ENCODE measurements around the gene CADPS2. TPM values are rescaled to one million over a fixed set of nuclear protein-coding genes. Genes with fewer than 3 reads are reported as not detected.
"Not testable (repeated sequence)": the region's sequence is repeated elsewhere in the genome, so short reads cannot be mapped to it uniquely, and the experiment has no call there.

The CADPS2 gene
- total and polyA plus RNA-seq, 4 donors = 5.9 to 23.8 (median 11.0) TPM

GRCh38 chr7:122643250-122643649 is 243.0 kb downstream of the CADPS2 start:
- intact Hi-C loops (cut with DNase I) = no loop called here
- no peaks in the 10 kb centered on the region for H3K36me3 ChIP-seq (ENCODE audit: control insufficient read depth in 1 of 2, insufficient read depth in 2 of 2, low read length in 1 of 2)
- peaks cover 0 to under 1% of the 10 kb centered on the region in 2 donors for H3K27me3 ChIP-seq (ENCODE audit: control insufficient read depth in 1 of 2, insufficient read depth in 2 of 2, low read length in 1 of 2)
- H3K27ac ChIP-seq (ENCODE audit: low read depth in 1 of 2, low read length in 2 of 2) = no peak overlapping the region
- no peak overlapping the region for H3K4me3 ChIP-seq (ENCODE audit: low read length in 2 of 2)
- no peaks in the 10 kb centered on the region for H3K4me1 ChIP-seq (ENCODE audit: control insufficient read depth in 1 of 2, insufficient read depth in 2 of 2, low read length in 2 of 2)
- ATAC-seq (ENCODE audit: low FRiP score) (no peak), DNase-seq (no peak)
- 72 to 81% methylated on average over 1 of the region's 1 CpG for WGBS, 2 donors
- H3K9me3 ChIP-seq (ENCODE audit: control insufficient read depth, low read length) = peaks cover 2% of the 10 kb centered on the region

- Histone ChIP-seq H3K9me3 (ENCODE audit: control insufficient read depth, low read length) (peaks cover 2% of the 10 kb centered on the region), H3K27me3 (ENCODE audit: control insufficient read depth in 1 of 2, insufficient read depth in 2 of 2, low read length in 1 of 2) (no peaks in the 10 kb centered on the region), H3K36me3 (ENCODE audit: control insufficient read depth in 1 of 2, insufficient read depth in 2 of 2, low read length in 1 of 2) (no peaks in the 10 kb centered on the region), H3K27ac (ENCODE audit: low read depth in 1 of 2, low read length in 2 of 2) (no peak overlapping the region), H3K4me1 (ENCODE audit: control insufficient read depth in 1 of 2, insufficient read depth in 2 of 2, low read length in 2 of 2) (no peaks in the 10 kb centered on the region), H3K4me3 (ENCODE audit: low read length in 2 of 2) (no peak overlapping the region)
- no peak for ATAC-seq (ENCODE audit: low FRiP score)
- intact Hi-C loops (cut with DNase I) = no loop called here
- WGBS, 2 donors = 65 to 75% methylated on average over 2 of the region's 2 CpGs
- no peak for DNase-seq
Measured at GRCh38 chr7:122638459-122638858, 247.8 kb downstream of the CADPS2 start.

- H3K27ac ChIP-seq (ENCODE audit: low read depth in 1 of 2, low read length in 2 of 2) = no peak overlapping the region
- DNase-seq (no peak), ATAC-seq (ENCODE audit: low FRiP score) (no peak)
- H3K4me1 ChIP-seq (ENCODE audit: control insufficient read depth in 1 of 2, insufficient read depth in 2 of 2, low read length in 2 of 2) = no peaks in the 10 kb centered on the region
- no peaks in the 10 kb centered on the region for H3K36me3 ChIP-seq (ENCODE audit: control insufficient read depth in 1 of 2, insufficient read depth in 2 of 2, low read length in 1 of 2)
- 63 to 82% methylated on average over 2 of the region's 2 CpGs for WGBS, 2 donors
- H3K27me3 ChIP-seq (ENCODE audit: control insufficient read depth in 1 of 2, insufficient read depth in 2 of 2, low read length in 1 of 2) = no peaks in the 10 kb centered on the region
- no peak overlapping the region for H3K4me3 ChIP-seq (ENCODE audit: low read length in 2 of 2)
- peaks cover 2% of the 10 kb centered on the region for H3K9me3 ChIP-seq (ENCODE audit: control insufficient read depth, low read length)
- intact Hi-C loops (cut with DNase I) = no loop called here
Measured at GRCh38 chr7:122637784-122638183, 248.5 kb downstream of the CADPS2 start.

GRCh38 chr7:122635481-122635880 is 250.8 kb downstream of the CADPS2 start:
- WGBS, 2 donors = 98 to 100% methylated on average over 1 to 2 of the region's 2 CpGs
- H3K4me3 ChIP-seq (ENCODE audit: low read length in 2 of 2); H3K27me3 ChIP-seq (ENCODE audit: control insufficient read depth in 1 of 2, insufficient read depth in 2 of 2, low read length in 1 of 2); H3K36me3 ChIP-seq (ENCODE audit: control insufficient read depth in 1 of 2, insufficient read depth in 2 of 2, low read length in 1 of 2); H3K9me3 ChIP-seq (ENCODE audit: control insufficient read depth, low read length); H3K27ac ChIP-seq (ENCODE audit: low read depth in 1 of 2, low read length in 2 of 2); H3K4me1 ChIP-seq (ENCODE audit: control insufficient read depth in 1 of 2, insufficient read depth in 2 of 2, low read length in 2 of 2); DNase-seq; intact Hi-C loops (cut with DNase I); ATAC-seq (ENCODE audit: low FRiP score): not testable (repeated sequence)

- Histone ChIP-seq H3K27ac (ENCODE audit: low read depth in 1 of 2, low read length in 2 of 2) (no peak overlapping the region), H3K9me3 (ENCODE audit: control insufficient read depth, low read length) (no peaks in the 10 kb centered on the region), H3K4me3 (ENCODE audit: low read length in 2 of 2) (no peak overlapping the region), H3K36me3 (ENCODE audit: control insufficient read depth in 1 of 2, insufficient read depth in 2 of 2, low read length in 1 of 2) (no peaks in the 10 kb centered on the region), H3K27me3 (ENCODE audit: control insufficient read depth in 1 of 2, insufficient read depth in 2 of 2, low read length in 1 of 2) (no peaks in the 10 kb centered on the region), H3K4me1 (ENCODE audit: control insufficient read depth in 1 of 2, insufficient read depth in 2 of 2, low read length in 2 of 2) (no peaks in the 10 kb centered on the region)
- intact Hi-C loops (cut with DNase I) = no loop called here
- WGBS, 2 donors = 70 to 80% methylated on average over 3 of the region's 3 CpGs
- ATAC-seq (ENCODE audit: low FRiP score) (no peak), DNase-seq (no peak)
Measured at GRCh38 chr7:122633472-122633871, 252.8 kb downstream of the CADPS2 start.

- no peak for DNase-seq
- H3K4me3 ChIP-seq (ENCODE audit: low read length in 2 of 2) = no peak overlapping the region
- H3K27me3 ChIP-seq (ENCODE audit: control insufficient read depth in 1 of 2, insufficient read depth in 2 of 2, low read length in 1 of 2) = no peaks in the 10 kb centered on the region
- no peak overlapping the region for H3K27ac ChIP-seq (ENCODE audit: low read depth in 1 of 2, low read length in 2 of 2)
- intact Hi-C loops (cut with DNase I) = no loop called here
- H3K9me3 ChIP-seq (ENCODE audit: control insufficient read depth, low read length) = no peaks in the 10 kb centered on the region
- no peaks in the 10 kb centered on the region for H3K36me3 ChIP-seq (ENCODE audit: control insufficient read depth in 1 of 2, insufficient read depth in 2 of 2, low read length in 1 of 2)
- no peaks in the 10 kb centered on the region for H3K4me1 ChIP-seq (ENCODE audit: control insufficient read depth in 1 of 2, insufficient read depth in 2 of 2, low read length in 2 of 2)
- ATAC-seq (ENCODE audit: low FRiP score) = no peak
Measured at GRCh38 chr7:122632238-122632637, 254.0 kb downstream of the CADPS2 start.

- Histone ChIP-seq H3K9me3 (ENCODE audit: control insufficient read depth, low read length) (peaks cover 1% of the 10 kb centered on the region), H3K27me3 (ENCODE audit: control insufficient read depth in 1 of 2, insufficient read depth in 2 of 2, low read length in 1 of 2) (no peaks in the 10 kb centered on the region), H3K36me3 (ENCODE audit: control insufficient read depth in 1 of 2, insufficient read depth in 2 of 2, low read length in 1 of 2) (no peaks in the 10 kb centered on the region), H3K4me1 (ENCODE audit: control insufficient read depth in 1 of 2, insufficient read depth in 2 of 2, low read length in 2 of 2) (no peaks in the 10 kb centered on the region), H3K27ac (ENCODE audit: low read depth in 1 of 2, low read length in 2 of 2) (no peak overlapping the region), H3K4me3 (ENCODE audit: low read length in 2 of 2) (no peak overlapping the region)
- intact Hi-C loops (cut with DNase I) = no loop called here
- no peak for ATAC-seq (ENCODE audit: low FRiP score)
- no peak for DNase-seq
Measured at GRCh38 chr7:122629412-122629953, 256.8 kb downstream of the CADPS2 start.

- H3K27me3 ChIP-seq (ENCODE audit: control insufficient read depth in 1 of 2, insufficient read depth in 2 of 2, low read length in 1 of 2) = no peaks in the 10 kb centered on the region
- no peak overlapping the region for H3K4me3 ChIP-seq (ENCODE audit: low read length in 2 of 2)
- H3K36me3 ChIP-seq (ENCODE audit: control insufficient read depth in 1 of 2, insufficient read depth in 2 of 2, low read length in 1 of 2) = no peaks in the 10 kb centered on the region
- peaks cover 1% of the 10 kb centered on the region for H3K9me3 ChIP-seq (ENCODE audit: control insufficient read depth, low read length)
- intact Hi-C loops (cut with DNase I) = no loop called here
- WGBS, 2 donors = 61 to 69% methylated on average over 5 of the region's 5 CpGs
- H3K27ac ChIP-seq (ENCODE audit: low read depth in 1 of 2, low read length in 2 of 2) = no peak overlapping the region
- no peaks in the 10 kb centered on the region for H3K4me1 ChIP-seq (ENCODE audit: control insufficient read depth in 1 of 2, insufficient read depth in 2 of 2, low read length in 2 of 2)
- no peak for ATAC-seq (ENCODE audit: low FRiP score)
- DNase-seq = no peak
Measured at GRCh38 chr7:122628651-122629411, 257.4 kb downstream of the CADPS2 start.

- intact Hi-C loops (cut with DNase I) = no loop called here
- Histone ChIP-seq H3K4me3 (ENCODE audit: low read length in 2 of 2) (no peak overlapping the region), H3K36me3 (ENCODE audit: control insufficient read depth in 1 of 2, insufficient read depth in 2 of 2, low read length in 1 of 2) (no peaks in the 10 kb centered on the region), H3K4me1 (ENCODE audit: control insufficient read depth in 1 of 2, insufficient read depth in 2 of 2, low read length in 2 of 2) (no peaks in the 10 kb centered on the region), H3K27ac (ENCODE audit: low read depth in 1 of 2, low read length in 2 of 2) (no peak overlapping the region), H3K27me3 (ENCODE audit: control insufficient read depth in 1 of 2, insufficient read depth in 2 of 2, low read length in 1 of 2) (no peaks in the 10 kb centered on the region), H3K9me3 (ENCODE audit: control insufficient read depth, low read length) (peaks cover 1% of the 10 kb centered on the region)
- DNase-seq (no peak), ATAC-seq (ENCODE audit: low FRiP score) (no peak)
- WGBS, 2 donors = 81 to 82% methylated on average over 3 of the region's 3 CpGs
Measured at GRCh38 chr7:122626785-122627184, 259.5 kb downstream of the CADPS2 start.

Data from aorta (tissue), 5 donors.